HG02642 (cell line): ENCODE data around the gene CRYBA2.

ENCODE experiments used
- ATAC-seq: cut with Tn5 transposase; IDR thresholded peaks from one replicate; pipeline ENCODE4 v1.9.1; 2021; ENCODE audit warnings: mild to moderate bottlenecking; ENCODE audit not compliant: unreplicated experiment, poor library complexity

Gene CRYBA2

DNA sequence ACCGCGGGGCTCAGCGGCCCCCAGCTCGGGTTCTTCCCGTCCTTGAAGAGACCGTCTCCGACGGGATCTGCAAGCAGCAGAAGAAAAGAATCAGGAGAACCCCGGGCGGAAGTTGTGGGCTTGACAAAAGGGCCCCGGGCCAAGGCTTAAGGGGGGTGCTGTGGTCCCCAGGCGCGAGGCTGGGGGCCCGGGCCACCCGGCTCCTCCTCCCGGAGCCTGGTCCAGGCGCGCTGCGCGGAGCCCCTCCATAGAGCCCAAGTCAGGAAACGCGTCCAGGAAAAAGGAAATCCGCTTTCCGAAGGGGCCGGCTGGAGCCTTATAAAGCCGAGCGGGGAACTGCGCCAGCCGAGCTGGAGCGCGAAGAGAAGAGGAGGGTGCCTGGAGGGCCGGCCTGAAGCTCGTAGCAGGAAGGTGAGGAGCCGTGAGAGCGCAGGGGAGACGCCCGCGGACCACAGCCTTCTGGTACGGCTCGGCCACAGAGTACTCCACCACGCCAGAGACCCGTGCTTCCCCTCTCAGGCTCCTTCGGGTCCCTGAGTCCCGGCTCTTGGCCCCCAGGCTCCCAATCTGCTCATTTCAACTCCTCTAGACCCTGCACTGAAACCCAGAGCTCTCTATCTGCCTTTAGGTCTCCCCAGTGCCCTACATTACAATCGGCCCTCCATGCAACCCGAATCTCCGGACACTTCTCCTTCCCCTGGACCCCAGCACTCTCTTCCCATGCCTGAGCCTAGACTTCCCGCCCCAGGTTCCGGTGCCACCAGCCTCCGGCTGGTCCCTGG, 8.8 kb downstream of the CRYBA2 start:
- no peak for ATAC-seq

DNA sequence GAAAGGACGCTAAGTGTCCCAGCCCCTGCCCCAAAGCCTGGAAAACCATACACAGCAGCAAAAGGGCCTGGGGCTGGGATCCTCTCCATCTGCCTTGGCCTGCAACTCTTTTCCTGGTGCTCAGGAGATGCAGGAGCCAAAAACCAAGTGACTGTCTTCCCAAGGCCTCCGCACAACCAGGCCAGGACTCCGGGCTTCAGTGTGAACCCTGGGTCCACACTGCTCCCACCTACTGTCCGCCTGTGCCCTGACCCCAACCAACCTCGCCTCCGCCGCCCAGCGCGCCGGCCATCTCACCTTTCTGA, 9.3 kb downstream of the CRYBA2 start:
- ATAC-seq, result no peak

DNA sequence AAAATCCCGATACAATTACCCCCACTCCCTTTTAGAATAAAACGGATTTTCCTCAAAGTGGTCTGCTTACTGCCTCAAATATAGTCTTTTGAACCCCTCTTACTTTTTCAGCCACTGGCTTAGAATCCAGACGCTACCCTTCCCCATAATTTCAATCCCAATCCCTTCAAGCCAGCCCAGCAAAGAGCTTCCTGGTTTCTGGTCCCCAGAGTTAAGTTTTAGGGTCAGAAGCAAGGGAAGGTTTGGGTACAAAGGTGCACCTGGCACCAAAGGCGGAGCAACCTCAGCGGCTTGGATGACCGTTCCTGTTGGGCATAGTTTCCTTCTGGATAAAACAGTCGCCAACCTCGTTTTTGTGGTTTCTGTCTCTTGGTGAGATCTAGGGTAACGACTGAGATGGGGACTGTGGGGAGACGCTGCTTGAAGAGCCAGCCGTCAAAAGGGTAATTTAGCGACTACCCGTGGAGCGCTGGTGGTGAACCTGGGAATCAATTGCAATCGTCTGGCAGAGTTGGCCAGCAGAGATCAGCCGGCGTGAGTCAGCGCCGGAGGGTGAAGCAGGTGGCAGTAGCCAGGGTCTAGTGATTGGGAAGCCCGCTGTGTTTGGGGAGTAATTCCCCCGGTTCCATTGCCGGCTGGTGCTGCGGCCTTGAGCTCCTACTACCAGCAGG, 9.8 kb downstream of the CRYBA2 start:
- no peak for ATAC-seq

DNA sequence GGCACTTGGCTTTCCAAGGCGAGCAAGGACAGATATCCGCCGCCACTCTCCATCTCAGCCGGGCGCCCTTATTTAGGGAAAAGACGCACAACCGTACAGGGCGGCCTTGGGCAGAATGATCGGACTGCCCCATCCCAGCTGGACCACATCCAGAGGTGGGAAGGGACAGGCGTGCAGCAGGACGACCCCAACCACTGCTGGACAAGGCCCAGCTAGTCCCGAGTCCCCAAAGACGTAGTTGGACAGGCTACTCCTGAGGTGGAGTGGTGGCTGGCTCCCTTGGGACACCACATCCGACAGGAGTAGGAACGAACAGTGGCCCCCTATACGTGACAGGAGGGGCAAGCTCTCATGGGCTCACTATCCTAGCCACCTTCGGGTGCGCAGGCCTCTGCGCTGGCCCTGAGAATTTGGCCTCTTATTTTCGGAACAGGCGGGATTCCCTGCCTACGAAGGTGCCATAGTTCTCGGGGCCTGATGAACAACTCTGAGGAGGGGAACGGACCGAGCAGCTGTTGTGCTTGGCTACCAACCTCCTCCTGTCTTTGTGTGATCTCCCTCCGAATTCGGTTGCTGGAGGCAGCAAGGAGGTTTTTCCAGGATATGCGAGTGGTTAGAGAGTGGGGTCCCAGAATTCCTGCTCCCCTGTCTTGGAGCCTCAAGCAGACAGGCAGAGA, 10.5 kb downstream of the CRYBA2 start:
- no peak for ATAC-seq

DNA sequence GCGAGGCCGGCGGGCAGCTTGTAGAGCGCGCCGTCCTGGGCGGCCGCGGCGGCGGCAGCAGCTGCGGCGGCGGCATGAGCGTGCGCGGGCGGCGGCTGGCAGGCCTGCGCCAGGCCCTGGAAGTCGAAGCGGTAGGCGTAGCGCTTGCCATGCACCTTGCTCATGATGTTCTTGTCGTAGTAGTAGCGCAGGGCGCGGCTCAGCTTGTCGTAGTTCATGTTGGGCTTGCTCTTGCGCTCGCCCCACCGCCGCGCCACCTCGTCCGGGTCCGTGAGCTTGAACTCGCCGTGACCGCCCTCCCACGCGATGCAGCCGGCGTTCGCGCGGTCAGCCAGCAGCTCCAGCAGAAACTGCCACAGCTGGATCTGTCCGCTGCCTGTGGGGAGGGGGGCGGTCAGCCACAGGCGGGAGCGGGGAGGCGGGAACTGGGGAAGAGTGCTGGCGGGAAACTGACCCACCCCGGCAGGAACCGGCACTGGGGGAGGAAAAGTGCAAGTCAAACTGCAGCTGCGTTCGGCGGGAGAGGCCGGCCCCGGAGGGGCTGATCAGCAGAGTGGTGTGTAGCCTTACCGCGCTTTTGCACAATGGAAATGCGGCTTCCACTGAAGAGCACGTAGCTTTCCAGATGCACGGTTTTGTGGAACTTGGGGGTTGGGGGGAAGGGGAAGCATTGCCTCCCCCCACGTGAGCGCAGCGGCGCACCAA, 11.2 kb downstream of the CRYBA2 start:
- ATAC-seq, result no peak

DNA sequence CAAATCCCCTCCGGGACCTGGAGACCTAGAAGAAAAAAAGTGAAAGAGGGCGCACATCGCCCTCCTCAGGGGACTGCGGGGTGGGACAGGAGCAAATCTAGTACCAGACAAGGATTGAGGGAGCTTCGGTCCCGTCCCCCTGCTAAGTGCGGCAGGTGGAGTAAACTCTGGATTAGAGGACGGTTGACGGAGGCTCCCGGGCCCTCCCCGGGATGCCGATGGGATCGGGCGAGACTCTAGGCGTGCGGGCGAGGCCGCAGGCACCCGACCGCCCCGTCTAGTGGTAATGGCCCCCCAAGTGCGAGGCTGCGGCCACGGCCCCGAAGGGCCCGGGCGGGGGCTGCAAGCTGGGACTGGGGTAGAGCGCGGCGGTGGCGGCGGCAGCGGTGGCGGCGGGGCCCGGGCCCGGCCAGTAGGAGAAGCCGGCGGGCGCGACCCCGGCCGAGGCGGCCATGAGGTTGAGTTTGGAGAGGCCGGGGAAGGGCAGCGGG, 11.8 kb downstream of the CRYBA2 start:
- ATAC-seq, result no peak

DNA sequence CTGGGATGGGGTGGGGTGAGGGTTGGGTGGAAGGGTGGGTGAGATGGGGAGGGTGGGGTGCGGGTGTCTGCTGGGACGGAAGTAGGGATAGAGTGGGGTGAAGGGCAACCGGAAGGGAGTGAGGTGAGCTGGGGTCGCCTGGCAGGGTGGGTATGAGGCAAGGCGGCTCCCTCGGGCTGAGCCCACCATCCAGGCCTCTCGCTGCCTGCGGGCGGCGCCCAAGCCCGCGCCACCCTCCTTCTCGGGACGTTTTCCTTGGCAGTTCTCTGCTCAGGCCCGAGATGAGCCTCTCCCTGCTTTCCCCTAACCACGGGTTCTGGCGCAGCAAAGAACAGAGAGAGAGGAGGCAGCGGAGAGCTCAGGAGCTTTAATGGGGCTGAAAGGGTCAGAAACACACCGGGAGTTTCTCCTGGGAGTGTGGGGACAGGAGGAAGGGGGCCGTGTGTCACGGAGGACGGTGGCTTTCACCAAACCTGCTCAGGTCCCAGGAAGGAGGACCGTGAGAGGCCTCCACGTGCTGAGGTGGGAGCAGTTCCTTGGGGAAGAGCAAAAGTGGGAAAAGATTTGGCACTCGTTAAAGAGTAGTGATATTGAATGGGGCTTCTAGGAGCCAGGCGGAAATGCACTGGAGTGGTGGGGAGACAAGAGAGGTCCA, 12.4 kb downstream of the CRYBA2 start:
- no peak for ATAC-seq

DNA sequence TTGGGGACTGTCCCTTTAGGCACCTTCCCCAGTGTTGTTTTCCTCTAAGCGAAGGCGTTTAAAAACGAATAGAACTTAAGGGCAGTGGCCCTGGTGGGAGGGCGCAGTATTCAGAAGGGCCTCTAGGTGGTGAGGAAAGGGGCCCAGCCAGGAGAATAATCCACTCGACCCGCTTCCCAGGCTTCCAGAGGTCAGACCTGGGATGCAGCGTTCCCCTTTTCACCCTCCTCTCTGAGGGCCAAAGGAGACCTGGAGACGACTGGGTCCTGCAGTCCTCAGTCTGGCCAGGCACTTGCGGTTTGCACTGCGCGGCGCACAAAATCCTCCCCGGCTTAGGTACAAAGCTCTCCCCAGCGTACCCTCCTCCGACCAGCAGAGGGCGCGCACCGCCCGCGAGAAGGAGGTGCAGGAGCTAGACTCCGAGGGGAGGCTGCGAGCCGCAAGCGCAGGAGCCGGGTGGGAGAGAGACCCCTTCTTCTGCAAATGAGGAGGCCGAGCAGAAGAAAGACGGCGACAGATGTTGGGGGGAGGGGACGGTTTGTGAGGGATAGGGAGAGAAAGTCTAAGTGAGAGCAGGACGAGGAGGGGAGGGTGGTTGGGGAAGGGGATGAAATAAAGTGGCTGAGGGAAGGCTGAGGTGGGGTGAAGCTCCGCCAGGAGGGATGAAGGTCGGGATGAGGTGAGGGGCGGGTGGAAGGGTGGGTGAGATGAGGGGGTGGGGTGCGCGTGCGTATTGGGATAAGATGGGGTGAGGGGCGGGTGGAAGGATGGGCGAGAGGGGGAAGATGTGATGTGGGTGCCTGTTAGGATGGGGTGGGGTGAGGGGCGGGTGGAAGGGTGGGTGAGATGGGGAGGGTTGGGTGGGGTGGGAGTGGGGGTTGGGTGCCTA, 13.1 kb downstream of the CRYBA2 start:
- peak; percentile 87 for ATAC-seq

DNA sequence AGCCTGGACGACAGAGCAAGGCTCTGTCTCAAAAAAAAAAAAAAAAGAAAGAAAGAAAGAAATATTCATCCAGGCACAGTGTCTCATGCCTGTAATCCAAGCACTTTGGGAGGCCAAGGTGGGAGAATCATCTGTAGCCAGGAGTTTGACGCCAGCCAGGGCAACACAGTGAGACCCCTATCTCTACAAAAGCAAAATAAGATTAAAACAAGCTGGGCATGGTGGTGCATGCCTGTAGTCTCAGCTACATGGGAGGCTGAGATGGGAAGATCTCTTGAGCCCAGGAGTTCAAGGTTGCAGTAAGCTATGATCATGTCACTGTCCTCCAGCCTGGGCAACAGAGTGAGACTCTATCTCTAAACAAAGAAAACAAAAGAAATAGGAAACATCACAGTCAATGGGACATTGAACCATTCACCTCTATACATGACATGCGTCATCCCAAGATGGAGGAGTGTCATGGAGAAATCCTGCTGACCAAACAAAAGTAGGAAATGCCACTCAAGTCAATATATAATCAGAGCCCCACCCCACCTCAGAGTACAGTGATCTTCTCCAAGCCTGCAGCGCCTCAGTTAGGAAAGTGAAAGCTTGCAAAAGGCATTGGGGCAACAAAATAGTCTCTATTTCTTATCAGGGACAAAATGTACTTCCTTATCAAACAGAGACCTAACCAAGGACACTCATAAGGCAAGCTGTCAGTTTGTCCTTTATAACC, 18.0 kb downstream of the CRYBA2 start:
- no peak for ATAC-seq

DNA sequence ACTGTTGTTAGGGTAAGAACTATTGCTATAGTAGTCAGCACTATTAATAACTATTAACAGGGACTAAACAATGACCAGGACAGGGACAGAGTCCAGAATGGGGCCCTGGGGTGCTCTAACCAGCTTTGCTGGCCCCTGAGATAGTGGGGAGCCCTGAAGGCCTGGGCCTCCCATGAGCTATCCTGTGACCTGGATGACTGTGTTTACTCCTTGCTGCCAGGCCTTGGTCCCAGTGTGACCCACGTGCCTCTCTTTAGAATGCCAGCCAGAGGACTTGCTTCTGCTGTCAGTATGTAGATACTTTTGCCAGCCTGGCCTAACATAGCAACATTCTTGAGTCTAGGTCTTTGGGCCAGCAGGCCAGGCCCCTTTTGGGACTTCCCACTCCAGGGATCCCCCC, 22.3 kb downstream of the CRYBA2 start:
- no peak for ATAC-seq

DNA sequence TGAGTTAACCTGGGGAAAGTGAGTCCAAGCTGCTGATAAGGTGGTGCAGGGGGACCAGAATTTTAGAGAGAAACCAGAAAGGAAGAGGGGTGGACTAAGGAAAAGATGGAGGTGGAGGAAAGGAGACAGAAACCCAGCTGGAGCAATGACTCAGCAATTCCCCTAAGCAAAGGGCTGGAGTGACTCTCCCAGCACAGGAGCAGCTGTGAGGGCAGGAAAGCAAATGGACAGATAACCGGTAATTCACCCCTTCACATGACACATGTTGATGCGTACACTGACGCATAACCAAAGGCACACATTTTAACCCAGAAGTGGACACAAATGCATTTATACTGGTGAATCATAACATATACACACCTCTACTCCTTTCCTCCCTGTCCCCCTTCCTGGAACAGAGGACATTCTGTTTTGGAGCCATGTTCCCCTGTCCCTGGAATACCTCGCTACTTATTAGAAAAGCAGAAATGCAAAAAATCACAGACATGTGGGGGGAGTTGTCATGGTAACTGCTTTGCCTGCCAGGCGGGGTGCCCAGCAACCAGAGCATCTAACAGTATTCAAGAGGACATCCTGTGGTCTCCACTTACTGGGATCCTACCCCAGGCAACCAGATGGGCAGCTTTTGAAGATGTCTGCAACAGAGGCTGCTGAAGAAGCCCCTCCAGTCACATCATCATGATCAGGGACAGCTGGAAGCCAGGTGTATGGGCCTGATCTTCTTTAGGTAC, 29.0 kb downstream of the CRYBA2 start:
- ATAC-seq, result no peak

DNA sequence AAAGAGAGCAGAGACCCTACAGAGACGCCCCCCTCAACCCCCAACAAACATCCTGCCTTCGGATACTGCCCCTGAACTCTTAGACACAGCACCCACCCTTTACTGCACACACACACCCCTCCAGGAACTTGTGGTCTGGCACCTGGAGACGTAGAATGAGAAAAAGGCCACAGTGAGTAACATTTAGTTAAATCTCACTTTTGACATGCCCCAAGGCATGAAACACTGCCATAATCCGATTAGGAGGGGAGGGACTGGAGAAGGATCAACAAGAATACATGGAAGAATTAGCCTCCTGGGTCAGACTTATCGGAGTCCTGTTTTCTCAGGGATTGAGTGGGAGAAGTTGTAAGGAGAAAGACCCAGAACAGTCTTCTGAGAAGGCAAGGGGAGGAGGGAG, 29.6 kb downstream of the CRYBA2 start:
- ATAC-seq, result no peak

DNA sequence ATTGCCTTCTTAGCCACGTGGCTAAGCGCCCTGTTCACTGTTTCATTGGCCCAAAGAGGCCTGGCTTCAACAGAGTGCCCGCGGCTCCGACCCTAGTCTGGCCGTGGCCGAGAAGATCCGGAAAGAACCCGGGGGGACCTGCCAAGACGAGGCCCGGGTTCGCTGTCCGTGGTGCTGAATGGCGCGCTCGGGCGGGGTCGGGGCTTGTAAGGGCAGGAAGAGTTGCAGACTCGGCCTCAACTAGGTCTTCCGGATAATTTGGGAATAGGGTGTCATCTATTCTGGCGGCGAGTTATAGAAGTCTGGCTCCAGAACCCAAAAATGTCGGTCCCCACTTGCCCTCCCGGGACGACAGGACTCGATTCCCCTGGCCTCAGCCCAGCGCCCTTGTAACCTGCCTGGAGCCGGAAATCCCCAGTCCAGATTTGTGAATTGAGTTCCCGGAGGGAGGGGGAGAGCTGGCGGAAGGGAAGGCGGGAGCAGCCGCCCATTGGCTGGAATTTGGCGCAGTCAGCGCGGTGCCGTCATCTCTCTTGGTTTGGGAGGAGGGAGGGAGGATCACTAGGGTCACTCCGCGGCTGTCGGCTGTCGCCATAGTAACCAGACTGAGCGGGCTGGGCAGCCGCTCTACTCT, 30.2 kb downstream of the CRYBA2 start:
- no peak for ATAC-seq

DNA sequence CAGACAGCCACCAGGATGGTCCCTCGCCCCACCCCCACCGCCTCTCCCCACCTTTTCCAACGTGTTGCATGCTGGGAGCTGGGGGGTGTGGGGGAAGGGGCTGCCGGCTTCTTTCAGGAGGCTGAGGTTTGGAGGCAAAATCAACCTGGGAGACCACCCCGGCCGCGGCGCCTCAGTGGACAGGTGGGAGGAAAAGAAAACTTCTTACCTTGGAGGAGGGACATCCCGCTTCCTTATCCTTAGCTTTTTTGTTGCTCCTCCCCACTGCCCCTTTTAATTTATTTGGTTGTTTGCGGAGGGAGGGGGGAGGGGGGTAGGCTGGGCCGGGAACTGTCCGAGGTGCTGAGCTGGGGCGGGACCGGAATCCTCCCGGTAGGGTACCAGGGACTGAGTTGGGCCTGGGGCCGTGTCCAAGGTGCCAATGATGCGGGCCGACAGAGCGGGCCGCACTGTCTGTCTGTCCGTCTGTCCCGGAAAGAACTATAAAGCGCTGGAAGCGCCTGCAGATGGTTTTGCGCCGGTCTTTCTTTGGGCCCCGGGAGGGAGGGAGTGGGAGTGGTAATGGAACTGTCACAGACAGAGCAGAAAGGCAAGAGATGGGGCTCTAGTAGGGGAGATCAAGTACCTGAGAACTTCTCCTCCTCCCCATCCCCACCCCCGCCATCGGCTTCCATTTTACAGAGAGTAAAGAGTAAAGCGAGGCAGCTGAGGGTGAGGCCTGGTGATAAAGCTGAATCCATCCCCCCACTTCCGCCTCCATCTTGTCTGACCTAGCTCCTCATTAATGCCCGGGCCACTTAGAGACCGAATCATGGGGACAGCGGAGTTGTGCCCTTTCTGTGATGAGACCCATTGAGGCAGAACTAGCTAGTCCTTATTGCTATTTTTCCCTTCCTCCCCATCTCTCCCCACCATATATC, 31.3 kb downstream of the CRYBA2 start:
- ATAC-seq, result no peak

DNA sequence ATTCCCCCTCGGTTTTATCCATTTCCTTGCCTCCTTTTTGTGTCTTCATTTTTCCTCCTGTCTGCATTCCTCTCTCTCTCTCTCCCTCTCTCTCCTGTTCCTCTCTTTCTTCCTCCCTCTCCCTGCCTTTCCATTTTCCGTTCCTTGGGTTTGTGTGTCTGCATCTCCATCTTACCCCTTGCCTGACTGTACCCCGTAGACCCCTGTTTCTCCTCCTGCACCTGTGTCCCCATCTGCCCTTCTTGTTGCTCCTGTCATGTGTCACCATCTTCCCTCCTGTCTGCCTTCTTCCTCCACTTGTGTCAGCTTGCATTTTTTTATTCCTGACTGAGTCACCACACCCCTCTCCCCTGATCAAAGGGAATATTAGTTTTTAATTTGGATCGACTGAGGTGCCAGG, 32.0 kb downstream of the CRYBA2 start:
- no peak for ATAC-seq

DNA sequence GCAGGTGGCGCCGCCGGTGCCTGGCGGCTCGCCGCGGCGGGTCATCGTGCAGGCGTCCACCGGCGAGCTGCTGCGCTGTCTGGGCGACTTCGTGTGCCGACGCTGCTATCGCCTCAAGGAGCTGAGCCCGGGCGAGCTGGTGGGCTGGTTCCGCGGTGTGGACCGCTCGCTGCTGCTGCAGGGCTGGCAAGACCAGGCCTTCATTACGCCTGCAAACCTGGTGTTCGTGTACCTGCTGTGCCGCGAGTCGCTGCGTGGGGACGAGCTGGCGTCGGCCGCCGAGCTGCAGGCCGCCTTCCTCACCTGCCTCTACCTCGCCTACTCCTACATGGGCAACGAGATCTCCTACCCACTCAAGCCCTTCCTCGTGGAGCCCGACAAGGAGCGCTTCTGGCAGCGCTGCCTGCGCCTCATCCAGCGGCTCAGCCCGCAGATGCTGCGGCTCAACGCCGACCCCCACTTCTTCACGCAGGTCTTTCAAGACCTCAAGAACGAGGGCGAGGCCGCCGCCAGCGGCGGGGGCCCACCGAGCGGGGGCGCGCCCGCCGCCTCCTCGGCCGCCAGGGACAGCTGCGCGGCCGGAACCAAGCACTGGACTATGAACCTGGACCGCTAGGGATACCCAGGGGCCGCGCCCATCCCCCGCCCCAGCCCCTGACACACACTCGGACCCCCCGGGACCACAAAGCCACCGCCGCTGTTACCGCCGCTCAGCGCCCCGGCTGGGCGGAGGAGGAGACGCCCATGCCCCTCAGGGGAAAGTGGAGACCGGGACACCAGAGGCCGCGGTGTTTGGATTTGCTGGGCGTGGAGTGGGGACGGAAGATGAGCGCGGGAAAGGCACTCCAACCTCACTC, 32.7 kb downstream of the CRYBA2 start:
- ATAC-seq, result no peak
